T1000 (cell line): ENCODE data around the gene ZSCAN16.

ENCODE experiments used
- DNase-seq: peaks from one replicate; lab custom pipeline; 2025; ENCODE audit warnings: mixed read lengths; lab: John Stamatoyannopoulos, UW

ZSCAN16 gene

DNA sequence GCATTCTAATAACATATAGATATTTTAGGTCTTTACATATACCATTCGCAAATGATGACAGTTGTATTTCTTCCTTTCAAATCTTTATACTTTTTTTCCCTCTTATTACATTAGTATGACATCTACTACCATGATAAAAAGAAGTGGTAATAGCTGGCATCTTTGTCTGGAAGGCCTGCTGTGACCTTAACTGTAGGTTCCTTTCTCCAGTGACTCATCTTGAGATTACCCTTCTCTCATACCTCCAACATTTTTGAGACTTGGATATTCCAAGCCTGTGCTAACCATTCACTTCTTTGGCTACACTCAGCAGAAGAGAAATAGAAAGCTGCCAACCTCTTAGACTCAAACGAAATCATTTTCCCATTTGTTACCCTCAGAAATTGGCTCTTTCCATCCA is 47.6 kb downstream of the ZSCAN16 start:
- DNase-seq: no peak

DNA sequence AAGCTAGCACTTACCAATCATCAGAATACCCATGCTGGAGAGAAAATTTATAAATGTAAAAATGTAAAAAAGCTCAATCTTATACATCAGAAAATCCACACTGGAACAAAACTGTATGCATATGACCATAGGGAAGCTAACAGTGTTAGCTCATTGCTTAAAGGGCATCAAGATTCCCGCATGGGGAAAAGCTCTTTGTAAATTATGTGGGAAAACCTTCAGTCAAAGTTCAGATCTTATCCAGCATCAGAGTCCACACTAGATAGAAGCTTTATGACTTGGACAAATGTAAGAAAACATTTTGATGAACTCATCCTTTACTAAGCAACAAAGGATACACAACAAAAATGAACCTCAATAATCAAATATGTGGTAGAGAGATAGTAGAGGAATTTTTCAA is 52.0 kb downstream of the ZSCAN16 start:
- no peak for DNase-seq
